Ovary (tissue), 9 donors: ENCODE data around the gene ADD1. TPM values are rescaled to one million over a fixed set of nuclear protein-coding genes. Genes with fewer than 3 reads are reported as not detected.

ENCODE experiments used
- DNase-seq, 5 donors: peaks; one replicate each; pipeline ENCODE4 v3.0.0-alpha.2; 2019 to 2020
- H3K27ac ChIP-seq, 2 donors: fragments of 200-600 bp; one replicate each; pipeline versions ENCODE4 v1.5.1 to v1.8.0; 2019 to 2022
- H3K27me3 ChIP-seq: fragments of 200-600 bp; one replicate; pipeline ENCODE4 v1.8.0; 2022
- H3K36me3 ChIP-seq: fragments of 200-600 bp; sonication (generic); one replicate; pipeline ENCODE4 v1.5.1; 2019
- H3K4me1 ChIP-seq: one replicate; pipeline ENCODE4 v1.8.1; 2013; ENCODE audit warnings: mild to moderate bottlenecking, moderate library complexity; ENCODE audit not compliant: insufficient read depth
- H3K4me3 ChIP-seq: fragments of 200-600 bp; sonication (generic); one replicate; pipeline ENCODE4 v1.5.1; 2017
- H3K9me3 ChIP-seq, 2 donors: fragments of 200-600 bp in 1 of 2; sonication (generic) in 1 of 2; one replicate each; pipeline versions ENCODE4 v1.5.1 to v1.8.1; 2013 to 2019; ENCODE audit warnings: mild to moderate bottlenecking in 1 of 2, moderate library complexity in 1 of 2
- EP300 ChIP-seq: sonication (generic); formaldehyde crosslinking; IDR thresholded peaks from one replicate; pipeline ENCODE4 v1.6.1; 2017; ENCODE audit warnings: antibody characterized with exemption
- POLR2A ChIP-seq: fragments of 450-650 bp; IDR thresholded peaks from one replicate; pipeline ENCODE4 v1.6.1; 2017; ENCODE audit warnings: antibody characterized with exemption, mild to moderate bottlenecking, moderate library complexity
- WGBS, 3 donors: extraction: QIAGEN DNeasy Blood & Tissue Kit in 1 of 3; methylation state at CpG; one replicate each; pipeline versions ENCODE4 v1.1.5 to v1.1.7; 2013 to 2017; 5-methylcytosine and 5-hydroxymethylcytosine counted together
- intact Hi-C, 4 donors: fragments of 100-400 bp; cut with DNase I; formaldehyde crosslinking; loops; one replicate each; pipeline versions ENCODE4 v1.11.0 to v1.15.1; 2022 to 2023
- polyA plus RNA-seq, 2 donors: library from polyadenylated mRNA; stranded (reverse); fragments of 200-250 nt in 1 of 2; fragments of 350-450 nt in 1 of 2; fragmentation: Illumina TruSeq in 1 of 2; extraction: RNeasy Lipid Tissue Mini Kit (QIAGEN cat#74804) in 1 of 2; gene quantifications; one replicate each; pipeline ENCODE4 v1.2.3, GENCODE V29; 2013 to 2014
- total RNA-seq, 7 donors: library from RNA; depleted of rRNA in 2 of 7; stranded (reverse); fragments of >200 nt in 2 of 7; fragmentation: NEBNext Ultra II Directional in 3 of 7; extraction: Animal tissue kit (Norgen Biotek cat#: 25700) in 3 of 7; gene quantifications; one replicate each; pipeline versions ENCODE4 v1.1.0 to v1.2.4, GENCODE V29; 2016 to 2023
- TF ChIP-seq, protein P1 (sequence below), 3 donors: fragments of 450-650 bp in 2 of 3; fragments of 200-600 bp in 1 of 3; IDR thresholded peaks; one replicate each; pipeline versions ENCODE4 v1.5.1 to v1.8.0; 2016 to 2022; ENCODE audit warnings: antibody characterized with exemption in 3 of 3, mild to moderate bottlenecking in 1 of 3
- donor health status: DM: no; HTN: no; CAD: no; lungs with moderate emphysema.
- donor health status: DM: no; HTN: no; CAD: no.
- donor health status: Bipolar disorder and iron deficiency.
- donor health status: DM: yes; HTN: yes; CAD: no.
- donor health status: DM: no; HTN: no; CAD: no.
- donor health status: DM: yes; HTN: yes; CAD: no.

The ADD1 gene
- total and polyA plus RNA-seq, 9 donors, result 166 to 447 (median 365) TPM

- no peaks in the 10 kb centered on the region for H3K9me3 ChIP-seq
- intact Hi-C loops, result no loop called here
- DNase-seq, result peak in 2 of 5 donors; percentile 16 to 30
- no peaks in the 10 kb centered on the region for H3K36me3 ChIP-seq
- H3K27ac ChIP-seq, result no peak overlapping the region
- TF ChIP-seq EP300 (no peak), POLR2A (no peak)
- TF ChIP-seq, protein P1, sequence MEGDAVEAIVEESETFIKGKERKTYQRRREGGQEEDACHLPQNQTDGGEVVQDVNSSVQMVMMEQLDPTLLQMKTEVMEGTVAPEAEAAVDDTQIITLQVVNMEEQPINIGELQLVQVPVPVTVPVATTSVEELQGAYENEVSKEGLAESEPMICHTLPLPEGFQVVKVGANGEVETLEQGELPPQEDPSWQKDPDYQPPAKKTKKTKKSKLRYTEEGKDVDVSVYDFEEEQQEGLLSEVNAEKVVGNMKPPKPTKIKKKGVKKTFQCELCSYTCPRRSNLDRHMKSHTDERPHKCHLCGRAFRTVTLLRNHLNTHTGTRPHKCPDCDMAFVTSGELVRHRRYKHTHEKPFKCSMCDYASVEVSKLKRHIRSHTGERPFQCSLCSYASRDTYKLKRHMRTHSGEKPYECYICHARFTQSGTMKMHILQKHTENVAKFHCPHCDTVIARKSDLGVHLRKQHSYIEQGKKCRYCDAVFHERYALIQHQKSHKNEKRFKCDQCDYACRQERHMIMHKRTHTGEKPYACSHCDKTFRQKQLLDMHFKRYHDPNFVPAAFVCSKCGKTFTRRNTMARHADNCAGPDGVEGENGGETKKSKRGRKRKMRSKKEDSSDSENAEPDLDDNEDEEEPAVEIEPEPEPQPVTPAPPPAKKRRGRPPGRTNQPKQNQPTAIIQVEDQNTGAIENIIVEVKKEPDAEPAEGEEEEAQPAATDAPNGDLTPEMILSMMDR (IDR thresholded peaks at IDR 0.05), result no peak
- WGBS, 3 donors, result 78 to 88% (median 86%) methylated on average over 17 of the region's 17 CpGs
- H3K27me3 ChIP-seq, result no peaks in the 10 kb centered on the region
- no peaks in the 10 kb centered on the region for H3K4me1 ChIP-seq
- no peak overlapping the region for H3K4me3 ChIP-seq
These were observed 18.7 kb upstream of the ADD1 start for GRCh38 chr4:2824836-2825381.

DNA sequence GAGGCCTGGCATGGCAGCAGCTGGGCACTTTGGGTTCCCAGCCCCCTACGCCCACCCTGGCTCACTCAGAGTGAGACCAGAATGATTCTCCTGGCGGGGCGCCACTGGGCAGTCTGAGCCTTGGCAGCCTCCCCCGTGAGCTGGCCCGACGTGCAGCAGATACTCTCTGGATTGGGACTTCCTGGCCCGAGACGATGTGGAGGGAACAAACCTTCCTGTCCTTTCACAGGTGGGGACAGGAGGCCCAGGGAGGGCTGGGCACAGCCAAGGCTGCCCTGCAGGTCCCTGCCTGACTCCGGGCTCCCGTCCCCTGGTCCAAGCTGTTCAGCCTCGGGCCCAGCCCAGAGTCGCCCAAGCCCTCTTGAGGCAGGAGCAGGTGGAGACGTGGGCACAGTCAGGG lies 17.9 kb upstream of the ADD1 start:
- no peaks in the 10 kb centered on the region for H3K4me1 ChIP-seq
- WGBS, 3 donors, result 58 to 62% (median 60%) methylated on average over 13 of the region's 13 CpGs
- H3K27me3 ChIP-seq, result no peaks in the 10 kb centered on the region
- intact Hi-C loops, result no loop called here
- no peaks in the 10 kb centered on the region for H3K9me3 ChIP-seq
- H3K27ac ChIP-seq, result no peak overlapping the region
- no peak for TF ChIP-seq POLR2A
- TF ChIP-seq EP300, result no peak
- TF ChIP-seq, protein P1 (IDR thresholded peaks at IDR 0.05), result no peak
- peak in 2 of 5 donors; percentile 32 to 52 for DNase-seq
- H3K4me3 ChIP-seq, result no peak overlapping the region
- no peaks in the 10 kb centered on the region for H3K36me3 ChIP-seq

GRCh38 chr4:2827071-2827873 lies 16.4 kb upstream of the ADD1 start:
- no peaks in the 10 kb centered on the region for H3K4me1 ChIP-seq
- 89 to 91% (median 90%) methylated on average over 31 of the region's 31 CpGs for WGBS, 3 donors
- intact Hi-C loops, result no loop called here
- no peak overlapping the region for H3K4me3 ChIP-seq
- no peak overlapping the region for H3K27ac ChIP-seq
- peak in 2 of 5 donors; percentile 15 to 26 for DNase-seq
- H3K36me3 ChIP-seq, result no peaks in the 10 kb centered on the region
- H3K9me3 ChIP-seq, result no peaks in the 10 kb centered on the region
- H3K27me3 ChIP-seq, result no peaks in the 10 kb centered on the region
- TF ChIP-seq EP300, result no peak
- TF ChIP-seq, protein P1 (IDR thresholded peaks at IDR 0.05), result no peak
- TF ChIP-seq POLR2A, result no peak

DNA sequence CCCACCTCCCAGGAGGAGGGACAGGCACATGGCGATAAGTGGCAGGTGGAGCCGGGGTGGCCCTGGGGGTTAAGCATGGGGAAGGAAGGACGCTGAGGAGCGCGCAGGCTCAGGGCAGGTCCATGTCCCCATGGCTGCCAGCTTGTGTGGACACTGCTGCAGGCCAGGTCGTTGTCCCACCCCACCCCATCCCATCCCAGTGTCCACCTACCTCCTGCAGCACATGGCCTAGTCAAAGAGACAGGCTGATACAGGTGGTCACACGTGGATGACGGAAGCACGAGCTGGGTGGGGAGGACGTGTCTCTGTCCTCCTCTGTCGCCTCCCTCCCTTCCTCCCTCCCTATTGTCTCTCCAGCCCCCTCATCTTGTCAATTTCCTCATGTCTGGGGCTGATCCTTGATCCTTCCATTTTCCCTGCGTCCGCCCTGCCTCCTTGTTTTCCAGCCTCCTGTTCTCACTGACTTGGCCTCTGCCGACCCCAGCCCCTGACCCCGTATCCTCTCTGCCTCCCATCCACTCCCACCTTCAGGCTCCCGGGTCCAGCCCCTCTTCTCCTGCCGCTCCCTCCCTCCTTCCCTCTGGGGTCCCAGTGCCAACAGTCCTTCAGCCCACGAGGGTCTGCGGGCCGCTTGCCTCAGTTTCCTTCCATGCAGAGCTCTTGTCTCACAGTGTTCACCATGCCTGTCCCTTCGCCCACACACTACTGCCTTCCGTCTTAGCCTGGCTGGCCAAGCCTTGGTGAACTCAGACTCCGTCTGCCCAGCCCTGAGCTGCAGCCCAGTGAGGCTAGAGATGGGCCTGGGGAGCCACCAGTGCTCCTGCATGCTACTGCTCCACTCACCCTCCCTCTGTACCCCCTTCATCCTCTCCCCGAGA lies 15.5 kb upstream of the ADD1 start:
- Histone ChIP-seq H3K27ac (no peak overlapping the region), H3K27me3 (no peaks in the 10 kb centered on the region), H3K9me3 (no peaks in the 10 kb centered on the region), H3K36me3 (no peaks in the 10 kb centered on the region), H3K4me3 (no peak overlapping the region), H3K4me1 (no peaks in the 10 kb centered on the region)
- DNase-seq, result peak in 2 of 5 donors; percentile 17 to 29
- intact Hi-C loops, result no loop called here
- TF ChIP-seq POLR2A (no peak), EP300 (no peak)
- TF ChIP-seq, protein P1 (IDR thresholded peaks at IDR 0.05), result no peak
- WGBS, 3 donors, result 79 to 84% (median 80%) methylated on average over 23 to 24 of the region's 24 CpGs
